GM12891 (cell line): ENCODE measurements around the gene UBA7.

Source experiments
- POLR2A ChIP-seq: IDR thresholded peaks from 2 replicates; pipeline ENCODE4 v1.6.1; 2011; ENCODE audit warnings: low read depth, low read length, control low read depth
- POLR2AphosphoS5 ChIP-seq: IDR thresholded peaks from 2 replicates; pipeline ENCODE4 v1.6.1; 2011; ENCODE audit warnings: low read depth, low read length, control low read depth
- POU2F2 ChIP-seq: IDR thresholded peaks from 2 replicates; pipeline ENCODE4 v1.6.1; 2011; ENCODE audit warnings: low read depth, mild to moderate bottlenecking, control low read depth, low read length, moderate library complexity
- TAF1 ChIP-seq: IDR thresholded peaks from 2 replicates; pipeline ENCODE4 v1.6.1; 2011; ENCODE audit warnings: low read depth, low read length, control low read depth

DNA sequence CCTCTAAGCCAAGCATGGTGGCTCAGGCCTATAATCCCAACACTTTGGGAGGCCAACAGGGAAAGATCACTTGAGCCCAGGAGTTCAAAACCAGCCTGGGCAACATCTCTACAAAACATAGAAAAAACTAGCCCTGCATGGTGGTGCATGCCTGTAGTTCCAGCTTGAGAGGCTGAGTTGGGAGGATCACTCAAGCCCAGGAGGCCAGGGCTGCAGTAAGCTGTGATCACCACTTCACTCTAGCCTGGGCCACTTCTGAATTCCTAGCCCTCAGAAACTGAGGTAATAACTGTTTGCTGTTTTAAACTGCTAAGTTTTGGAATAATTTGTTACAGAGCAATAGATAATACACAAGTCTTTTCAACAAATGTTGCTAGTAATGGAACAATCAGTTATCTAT, 43.8 kb downstream of the UBA7 start:
- no peak for TF ChIP-seq TAF1
- no peak for TF ChIP-seq POLR2A
- TF ChIP-seq POLR2AphosphoS5 = no peak
- no peak for TF ChIP-seq POU2F2
